Activated CD4-positive, alpha-beta T cell treated with anti-CD3 and anti-CD28 coated beads, Interleukin-2, amount 50 U/mL, for 48 hours (primary cell): ENCODE results near the gene KRT28.
"Not testable (repeated sequence)": the region's sequence is repeated elsewhere in the genome, so short reads cannot be mapped to it uniquely, and the experiment has no call there.

Experiments used
- DNase-seq, 2 experiments: peaks; one replicate each; pipeline ENCODE4 v3.0.0-alpha.2; 2020

The KRT28 gene

GRCh38 chr17:40818733-40819527 lies 19.2 kb upstream of the KRT28 start:
- peak; percentile 84 to 85 for DNase-seq

GRCh38 chr17:40818343-40818732 lies 18.6 kb upstream of the KRT28 start:
- DNase-seq = no peak

- DNase-seq = no peak
Observed at GRCh38 chr17:40817103-40817682, 17.4 kb upstream of the KRT28 start.

GRCh38 chr17:40816569-40816968 lies 16.8 kb upstream of the KRT28 start:
- no peak for DNase-seq

GRCh38 chr17:40815381-40815780 lies 15.6 kb upstream of the KRT28 start:
- no peak for DNase-seq

GRCh38 chr17:40814657-40815056 lies 14.9 kb upstream of the KRT28 start:
- not testable (repeated sequence) for DNase-seq

GRCh38 chr17:40813804-40814203 lies 14.0 kb upstream of the KRT28 start:
- no peak for DNase-seq

- no peak for DNase-seq
Observed at GRCh38 chr17:40812639-40813038, 12.9 kb upstream of the KRT28 start.

- DNase-seq = no peak
Observed at GRCh38 chr17:40810494-40810893, 10.7 kb upstream of the KRT28 start.

GRCh38 chr17:40809721-40810421 lies 10.1 kb upstream of the KRT28 start:
- no peak for DNase-seq

GRCh38 chr17:40806131-40806530 lies 6.4 kb upstream of the KRT28 start:
- no peak for DNase-seq

GRCh38 chr17:40803617-40804082 lies 3.9 kb upstream of the KRT28 start:
- peak; percentile 81 to 84 for DNase-seq

GRCh38 chr17:40801157-40801556 lies 1.4 kb upstream of the KRT28 start:
- DNase-seq = no peak

- no peak for DNase-seq
Observed at GRCh38 chr17:40800381-40800780, 622 bp upstream of the KRT28 start.

GRCh38 chr17:40796846-40797245 lies 2.9 kb downstream of the KRT28 start:
- DNase-seq = no peak

GRCh38 chr17:40795019-40795667 lies 4.6 kb downstream of the KRT28 start:
- DNase-seq = no peak

GRCh38 chr17:40794466-40794865 lies 5.3 kb downstream of the KRT28 start:
- DNase-seq = no peak

- no peak for DNase-seq
Observed at GRCh38 chr17:40793832-40794231, 5.9 kb downstream of the KRT28 start.

GRCh38 chr17:40791787-40792436 lies 7.8 kb downstream of the KRT28 start:
- DNase-seq = no peak

- DNase-seq = no peak
Observed at GRCh38 chr17:40791111-40791510, 8.6 kb downstream of the KRT28 start.

GRCh38 chr17:40782450-40782849 lies 17.3 kb downstream of the KRT28 start, which contains the start of gene KRT27:
KRT27 (minus strand) TSS chr17:40782550; CDS start chr17:40782493, 57 bp downstream.
- DNase-seq = no peak

GRCh38 chr17:40779181-40779909 lies 20.4 kb downstream of the KRT28 start:
- peak; percentile 23 to 32 for DNase-seq
